Left lung (tissue), 10 donors: ENCODE measurements around the gene NBR1. TPM values are rescaled to one million over a fixed set of nuclear protein-coding genes. Genes with fewer than 3 reads are reported as not detected.
"Not testable (repeated sequence)": the region's sequence is repeated elsewhere in the genome, so short reads cannot be mapped to it uniquely, and the experiment has no call there.

Source experiments
- ATAC-seq: fragments of 200-7000 bp; cut with Tn5 transposase; one replicate; pipeline ENCODE4 v1.9.1; 2020; ENCODE audit warnings: moderate library complexity
- DNase-seq, 4 donors: peaks; one replicate each; pipeline ENCODE4 v3.0.0-alpha.2; 2013 to 2020
- H3K27ac ChIP-seq, 2 donors: fragments of 200-600 bp; sonication (generic) in 1 of 2; one replicate each; pipeline versions ENCODE4 v1.5.0 to v1.8.0; 2020 to 2021
- H3K27me3 ChIP-seq, 2 donors: fragments of 200-600 bp; sonication (generic) in 1 of 2; one replicate each; pipeline versions ENCODE4 v1.5.0 to v1.8.0; 2020 to 2021
- H3K36me3 ChIP-seq, 2 donors: fragments of 200-600 bp; sonication (generic) in 1 of 2; one replicate each; pipeline versions ENCODE4 v1.5.0 to v1.8.0; 2020 to 2021
- H3K4me1 ChIP-seq, 2 donors: fragments of 200-600 bp; one replicate each; pipeline ENCODE4 v1.8.0; 2021
- H3K4me3 ChIP-seq, 2 donors: fragments of 200-600 bp; sonication (generic) in 1 of 2; one replicate each; pipeline versions ENCODE4 v1.5.0 to v1.8.0; 2020 to 2021; ENCODE audit warnings: mild to moderate bottlenecking in 1 of 2
- H3K9me3 ChIP-seq, 2 donors: fragments of 200-600 bp; sonication (generic) in 1 of 2; one replicate each; pipeline versions ENCODE4 v1.5.0 to v1.8.0; 2020 to 2021
- intact Hi-C, 2 donors: fragments of 100-400 bp; cut with DNase I; formaldehyde crosslinking; loops; one replicate each; pipeline versions ENCODE4 v1.11.2 to v1.14.2; 2022
- polyA plus RNA-seq, 6 donors: library from polyadenylated mRNA; unstranded; fragments of 120-200 nt; gene quantifications; one replicate each; pipeline ENCODE4 v1.2.1, GENCODE V29; 2013; ENCODE audit not compliant: insufficient read length in 6 of 6
- total RNA-seq, 2 donors: library from RNA; stranded (reverse); fragmentation: NEBNext Ultra II Directional; extraction: Animal tissue kit (Norgen Biotek cat#: 25700); gene quantifications; one replicate each; pipeline ENCODE4 v1.2.1, GENCODE V29; 2021
- TF ChIP-seq, protein P1 (sequence below), 2 donors: fragments of 200-600 bp; sonication (generic) in 1 of 2; IDR thresholded peaks; one replicate each; pipeline versions ENCODE4 v1.5.0 to v1.8.0; 2021; ENCODE audit warnings: antibody characterized with exemption in 2 of 2
- donor health status: DM: no; HTN: yes; CAD: no.
- donor health status: DM: no; HTN: no; CAD: no.

The NBR1 gene
- total and polyA plus RNA-seq, 8 donors, result 62.4 to 125 (median 103) TPM

DNA sequence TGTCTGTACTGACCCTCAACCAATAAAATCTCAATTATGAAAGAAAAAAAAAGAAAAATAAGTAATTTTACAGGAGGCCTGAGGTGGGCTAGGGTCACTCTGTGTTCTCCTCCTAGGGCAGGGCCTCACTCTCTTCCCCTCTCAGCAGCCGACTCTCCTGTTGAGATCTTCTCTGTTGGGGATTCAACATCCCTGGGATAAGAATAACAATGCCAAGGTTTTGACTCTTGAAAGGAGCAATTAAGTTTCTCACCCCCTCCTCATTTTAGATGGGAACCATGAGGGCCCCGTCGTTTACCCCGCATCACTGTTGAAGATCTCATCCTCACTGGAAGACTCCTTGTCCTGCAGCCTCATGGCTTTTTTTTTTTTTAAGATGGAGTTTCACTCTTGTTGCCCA lies 24.4 kb upstream of the NBR1 start:
- no peak for DNase-seq
- H3K4me3 ChIP-seq, result no peak overlapping the region
- H3K27ac ChIP-seq, result no peak overlapping the region
- TF ChIP-seq, protein P1, sequence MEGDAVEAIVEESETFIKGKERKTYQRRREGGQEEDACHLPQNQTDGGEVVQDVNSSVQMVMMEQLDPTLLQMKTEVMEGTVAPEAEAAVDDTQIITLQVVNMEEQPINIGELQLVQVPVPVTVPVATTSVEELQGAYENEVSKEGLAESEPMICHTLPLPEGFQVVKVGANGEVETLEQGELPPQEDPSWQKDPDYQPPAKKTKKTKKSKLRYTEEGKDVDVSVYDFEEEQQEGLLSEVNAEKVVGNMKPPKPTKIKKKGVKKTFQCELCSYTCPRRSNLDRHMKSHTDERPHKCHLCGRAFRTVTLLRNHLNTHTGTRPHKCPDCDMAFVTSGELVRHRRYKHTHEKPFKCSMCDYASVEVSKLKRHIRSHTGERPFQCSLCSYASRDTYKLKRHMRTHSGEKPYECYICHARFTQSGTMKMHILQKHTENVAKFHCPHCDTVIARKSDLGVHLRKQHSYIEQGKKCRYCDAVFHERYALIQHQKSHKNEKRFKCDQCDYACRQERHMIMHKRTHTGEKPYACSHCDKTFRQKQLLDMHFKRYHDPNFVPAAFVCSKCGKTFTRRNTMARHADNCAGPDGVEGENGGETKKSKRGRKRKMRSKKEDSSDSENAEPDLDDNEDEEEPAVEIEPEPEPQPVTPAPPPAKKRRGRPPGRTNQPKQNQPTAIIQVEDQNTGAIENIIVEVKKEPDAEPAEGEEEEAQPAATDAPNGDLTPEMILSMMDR (IDR thresholded peaks at IDR 0.05), result no peak
- peaks cover 0 to 21% of the 10 kb centered on the region in 2 donors for H3K36me3 ChIP-seq
- H3K9me3 ChIP-seq, result no peaks in the 10 kb centered on the region
- no peaks in the 10 kb centered on the region for H3K27me3 ChIP-seq
- no peak for ATAC-seq
- H3K4me1 ChIP-seq, result no peaks in the 10 kb centered on the region
- intact Hi-C loops, result no loop called here

DNA sequence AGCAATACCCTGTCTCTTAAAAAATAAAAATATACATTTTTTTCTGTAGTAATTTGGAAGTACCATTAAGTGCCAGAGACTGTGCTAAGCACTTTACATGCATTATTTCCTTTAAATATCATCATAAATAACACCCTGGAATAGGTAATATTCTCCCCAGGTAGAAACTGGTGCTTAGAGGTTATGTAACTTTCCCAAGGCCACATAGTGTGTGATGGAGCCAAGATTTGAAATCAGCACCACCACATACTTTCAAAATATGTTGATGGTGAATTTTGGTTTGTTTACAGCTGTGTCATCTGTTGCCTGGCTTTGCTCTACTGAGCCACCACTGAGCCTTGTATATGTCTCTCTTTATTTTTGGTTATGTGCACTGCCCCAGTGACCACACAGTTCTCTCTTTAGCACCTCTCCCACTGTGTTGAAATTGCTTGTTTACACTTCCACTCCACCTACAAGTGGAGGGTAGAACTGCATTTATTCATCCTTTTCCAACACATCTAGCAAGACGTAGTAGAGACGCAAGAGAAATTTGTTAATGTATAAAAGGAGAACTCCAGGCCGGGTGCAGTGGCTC lies 19.0 kb upstream of the NBR1 start:
- no peak overlapping the region for H3K4me3 ChIP-seq
- H3K9me3 ChIP-seq, result no peaks in the 10 kb centered on the region
- no peaks in the 10 kb centered on the region for H3K4me1 ChIP-seq
- ATAC-seq, result peak; percentile 96
- no peaks in the 10 kb centered on the region for H3K36me3 ChIP-seq
- intact Hi-C loops, result no loop called here
- TF ChIP-seq, protein P1 (IDR thresholded peaks at IDR 0.05), result no peak
- DNase-seq, result peak in 1 of 4 donors; percentile 38
- H3K27ac ChIP-seq, result no peak overlapping the region
- no peaks in the 10 kb centered on the region for H3K27me3 ChIP-seq

DNA sequence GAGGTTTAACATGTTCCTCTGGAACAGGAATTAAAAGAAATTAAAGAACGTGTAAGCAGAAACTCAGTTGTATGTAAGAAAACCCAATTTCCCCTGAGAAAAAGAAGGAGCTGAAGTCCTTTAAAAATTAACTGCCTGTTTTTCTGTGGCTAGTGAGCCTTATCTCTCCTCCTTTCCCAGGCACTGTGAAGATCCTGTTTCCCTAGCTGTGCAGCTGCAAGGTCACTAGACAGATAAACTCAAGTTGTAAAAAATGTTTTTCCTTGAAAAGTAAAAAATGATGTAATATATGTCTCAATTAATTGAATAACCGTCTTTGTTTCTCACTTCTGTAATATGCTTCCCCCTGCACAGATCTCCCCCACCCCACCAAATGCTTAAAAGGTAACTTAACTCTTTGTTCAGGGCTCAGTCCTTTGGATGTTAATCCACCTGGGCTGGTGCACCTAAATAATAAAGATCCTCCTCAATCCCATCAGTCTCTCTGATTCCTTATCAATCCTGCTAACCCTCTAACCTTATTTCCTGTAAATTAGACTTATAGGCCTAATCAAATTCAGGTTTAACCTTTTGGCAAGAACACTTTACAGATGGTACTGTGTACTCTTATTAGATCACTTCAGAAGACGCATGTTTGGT lies 17.7 kb upstream of the NBR1 start:
- H3K27ac ChIP-seq, H3K36me3 ChIP-seq, H3K4me1 ChIP-seq, intact Hi-C loops, H3K9me3 ChIP-seq, H3K27me3 ChIP-seq, H3K4me3 ChIP-seq, ATAC-seq, DNase-seq: not testable (repeated sequence)

DNA sequence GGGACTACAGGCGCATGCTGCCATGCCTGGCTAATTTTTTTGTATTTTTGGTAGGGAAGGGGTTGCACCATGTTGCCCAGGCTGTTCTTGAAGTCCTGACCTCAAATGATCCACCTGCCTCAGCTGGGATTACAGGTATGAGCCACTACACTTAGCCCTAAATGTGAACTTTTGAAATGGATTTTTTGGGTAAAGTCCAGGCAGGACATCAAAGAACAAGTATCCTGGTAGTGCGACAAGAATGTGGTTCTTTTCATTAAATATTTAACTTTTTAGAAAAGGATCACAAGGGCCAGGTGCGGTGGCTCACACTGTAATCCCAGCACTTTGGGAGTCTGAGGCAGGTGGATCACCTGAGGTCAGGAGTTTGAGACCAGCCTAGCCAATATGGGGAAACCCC lies 15.3 kb upstream of the NBR1 start:
- no peaks in the 10 kb centered on the region for H3K9me3 ChIP-seq
- DNase-seq (no peak), ATAC-seq (no peak)
- H3K27ac ChIP-seq, result no peak overlapping the region
- intact Hi-C loops, result no loop called here
- H3K36me3 ChIP-seq, result peaks cover 0 to 5% of the 10 kb centered on the region in 2 donors
- H3K4me3 ChIP-seq, result no peak overlapping the region
- H3K27me3 ChIP-seq, result no peaks in the 10 kb centered on the region
- no peaks in the 10 kb centered on the region for H3K4me1 ChIP-seq
- TF ChIP-seq, protein P1 (IDR thresholded peaks at IDR 0.05), result no peak

DNA sequence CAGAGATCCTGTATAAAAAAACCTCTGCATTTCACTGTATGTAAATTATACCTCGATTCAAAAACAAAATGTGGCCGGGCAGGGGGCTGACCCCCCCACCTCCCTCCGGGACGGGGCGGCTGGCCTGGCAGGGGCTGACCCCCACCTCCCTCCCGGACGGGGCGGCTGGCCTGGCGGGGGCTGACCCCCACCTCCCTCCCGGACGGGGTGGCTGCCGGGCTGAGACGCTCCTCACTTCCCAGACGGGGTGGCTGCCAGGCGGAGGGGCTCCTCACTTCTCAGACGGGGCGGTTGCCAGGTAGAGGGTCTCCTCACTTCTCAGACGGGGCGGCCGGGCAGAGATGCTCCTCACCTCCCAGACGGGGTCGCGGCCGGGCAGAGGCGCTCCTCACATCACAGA lies 11.8 kb upstream of the NBR1 start:
- H3K4me1 ChIP-seq, H3K9me3 ChIP-seq, ATAC-seq, H3K27me3 ChIP-seq, H3K4me3 ChIP-seq, H3K27ac ChIP-seq, intact Hi-C loops, DNase-seq: not testable (repeated sequence)
- H3K36me3 ChIP-seq, result peaks cover 0 to 11% of the 10 kb centered on the region in 2 donors

DNA sequence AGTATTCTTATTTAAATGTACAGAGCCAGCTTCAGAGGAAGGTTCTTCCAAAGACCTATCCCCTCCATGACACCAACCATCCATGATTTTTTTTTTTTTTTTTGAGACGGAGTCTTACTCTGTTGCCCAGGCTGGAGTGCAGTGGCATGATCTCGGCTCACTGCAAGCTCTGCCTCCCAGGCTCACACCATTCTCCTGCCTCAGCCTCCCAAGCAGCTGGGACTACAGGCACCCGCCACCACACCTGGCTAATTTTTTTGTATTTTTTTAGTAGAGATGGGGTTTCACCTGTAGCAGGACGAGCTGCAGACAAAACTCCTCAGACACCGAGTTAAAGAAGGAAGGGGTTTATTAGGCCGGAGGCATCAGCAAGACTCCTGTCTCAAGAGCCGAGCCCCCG lies 11.1 kb upstream of the NBR1 start:
- H3K4me1 ChIP-seq, H3K9me3 ChIP-seq: not testable (repeated sequence)

DNA sequence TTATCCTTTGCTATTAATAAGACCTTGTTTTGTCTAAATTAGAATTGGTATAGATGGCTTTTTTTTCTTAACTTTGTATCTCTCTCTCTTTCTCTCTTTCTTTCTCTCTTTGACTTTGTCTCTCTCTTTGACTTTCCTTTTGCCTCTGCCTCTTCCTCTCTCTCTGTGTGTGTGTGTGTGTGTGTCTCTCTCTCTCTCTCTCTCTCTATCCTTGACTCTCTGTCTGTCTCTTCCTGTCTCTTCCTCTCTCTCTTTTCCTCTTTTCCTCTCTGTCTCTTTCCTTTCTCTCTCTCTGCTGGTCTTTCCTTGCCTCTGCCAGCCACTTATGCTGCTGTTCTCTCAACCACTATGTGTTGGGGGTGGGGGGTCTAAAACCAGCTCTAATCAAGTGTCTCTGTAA lies 5.0 kb upstream of the NBR1 start:
- H3K27me3 ChIP-seq, intact Hi-C loops, H3K36me3 ChIP-seq, ATAC-seq, H3K9me3 ChIP-seq, H3K27ac ChIP-seq, H3K4me3 ChIP-seq, DNase-seq: not testable (repeated sequence)
- peaks cover 0 to 17% of the 10 kb centered on the region in 2 donors for H3K4me1 ChIP-seq

More for the DNA sequence above, 11.1 kb upstream of the NBR1 start:
- DNase-seq, H3K27ac ChIP-seq, H3K4me3 ChIP-seq, intact Hi-C loops, H3K27me3 ChIP-seq, ATAC-seq: not testable (repeated sequence)
- H3K36me3 ChIP-seq, result peaks cover 0 to 12% of the 10 kb centered on the region in 2 donors
